ENCODE data around the gene ARF4.

DNA sequence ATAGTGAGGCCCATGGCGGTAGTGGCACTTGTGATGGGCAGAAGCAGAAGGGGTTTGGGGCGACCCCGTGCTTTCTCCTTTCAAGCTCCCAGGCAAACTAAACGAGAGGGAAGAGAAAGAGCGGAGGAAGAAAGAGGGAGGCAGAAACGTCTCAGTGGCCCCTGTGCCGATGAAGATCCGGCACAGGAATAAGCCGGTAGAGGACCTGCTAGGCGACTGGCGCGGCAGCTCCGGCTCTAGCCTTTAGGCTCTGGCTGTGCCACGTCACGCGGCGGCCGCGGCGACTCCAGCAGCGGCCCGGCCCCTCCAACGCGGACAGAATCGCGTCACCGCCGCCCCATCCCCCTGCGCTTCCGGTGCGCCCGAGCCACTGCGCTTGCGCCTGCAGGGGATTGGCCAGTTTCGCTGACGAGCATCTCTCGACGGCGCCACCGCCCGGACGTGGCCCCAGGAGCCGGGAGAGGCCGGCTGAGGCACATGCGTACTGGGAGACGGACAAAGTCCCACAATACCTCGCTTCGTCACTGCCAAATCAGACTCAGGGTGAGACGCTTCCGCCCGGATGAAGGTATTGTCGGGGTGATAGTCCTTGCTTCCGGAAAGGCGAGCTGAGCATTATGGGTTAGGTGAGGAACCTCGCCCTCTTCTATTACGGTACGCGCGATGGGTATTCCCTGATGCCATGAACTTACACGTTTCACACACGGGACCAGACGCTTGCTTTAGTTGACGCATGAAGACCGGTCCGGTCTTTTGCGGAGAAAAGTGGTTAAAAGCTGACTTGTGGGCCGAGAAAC is at the start of gene ARF4:
- TF ChIP-seq CREM (CRISPR knock-in tag; IDR thresholded peaks at IDR 0.05) (peak; percentile 96), ZNF138 (CRISPR knock-in tag; conservative IDR thresholded peaks at IDR 0.05) (no peak), IRF2 (CRISPR knock-in tag; IDR thresholded peaks at IDR 0.05; ENCODE audit: borderline replicate concordance, low read depth) (no peak), FOXJ3 (CRISPR knock-in tag; IDR thresholded peaks at IDR 0.05; ENCODE audit: borderline replicate concordance) (no peak), TEAD4 (CRISPR knock-in tag; IDR thresholded peaks at IDR 0.05) (no peak)
- TF ChIP-seq, protein P1, sequence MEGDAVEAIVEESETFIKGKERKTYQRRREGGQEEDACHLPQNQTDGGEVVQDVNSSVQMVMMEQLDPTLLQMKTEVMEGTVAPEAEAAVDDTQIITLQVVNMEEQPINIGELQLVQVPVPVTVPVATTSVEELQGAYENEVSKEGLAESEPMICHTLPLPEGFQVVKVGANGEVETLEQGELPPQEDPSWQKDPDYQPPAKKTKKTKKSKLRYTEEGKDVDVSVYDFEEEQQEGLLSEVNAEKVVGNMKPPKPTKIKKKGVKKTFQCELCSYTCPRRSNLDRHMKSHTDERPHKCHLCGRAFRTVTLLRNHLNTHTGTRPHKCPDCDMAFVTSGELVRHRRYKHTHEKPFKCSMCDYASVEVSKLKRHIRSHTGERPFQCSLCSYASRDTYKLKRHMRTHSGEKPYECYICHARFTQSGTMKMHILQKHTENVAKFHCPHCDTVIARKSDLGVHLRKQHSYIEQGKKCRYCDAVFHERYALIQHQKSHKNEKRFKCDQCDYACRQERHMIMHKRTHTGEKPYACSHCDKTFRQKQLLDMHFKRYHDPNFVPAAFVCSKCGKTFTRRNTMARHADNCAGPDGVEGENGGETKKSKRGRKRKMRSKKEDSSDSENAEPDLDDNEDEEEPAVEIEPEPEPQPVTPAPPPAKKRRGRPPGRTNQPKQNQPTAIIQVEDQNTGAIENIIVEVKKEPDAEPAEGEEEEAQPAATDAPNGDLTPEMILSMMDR (IDR thresholded peaks at IDR 0.05): no peak
- TF ChIP-seq, protein P2, sequence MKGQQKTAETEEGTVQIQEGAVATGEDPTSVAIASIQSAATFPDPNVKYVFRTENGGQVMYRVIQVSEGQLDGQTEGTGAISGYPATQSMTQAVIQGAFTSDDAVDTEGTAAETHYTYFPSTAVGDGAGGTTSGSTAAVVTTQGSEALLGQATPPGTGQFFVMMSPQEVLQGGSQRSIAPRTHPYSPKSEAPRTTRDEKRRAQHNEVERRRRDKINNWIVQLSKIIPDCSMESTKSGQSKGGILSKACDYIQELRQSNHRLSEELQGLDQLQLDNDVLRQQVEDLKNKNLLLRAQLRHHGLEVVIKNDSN (CRISPR knock-in tag; IDR thresholded peaks at IDR 0.05): no peak
- TF ChIP-seq, protein P3, sequence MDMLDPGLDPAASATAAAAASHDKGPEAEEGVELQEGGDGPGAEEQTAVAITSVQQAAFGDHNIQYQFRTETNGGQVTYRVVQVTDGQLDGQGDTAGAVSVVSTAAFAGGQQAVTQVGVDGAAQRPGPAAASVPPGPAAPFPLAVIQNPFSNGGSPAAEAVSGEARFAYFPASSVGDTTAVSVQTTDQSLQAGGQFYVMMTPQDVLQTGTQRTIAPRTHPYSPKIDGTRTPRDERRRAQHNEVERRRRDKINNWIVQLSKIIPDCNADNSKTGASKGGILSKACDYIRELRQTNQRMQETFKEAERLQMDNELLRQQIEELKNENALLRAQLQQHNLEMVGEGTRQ (CRISPR knock-in tag; IDR thresholded peaks at IDR 0.05): peak; percentile 79
- TF ChIP-seq, protein P4, sequence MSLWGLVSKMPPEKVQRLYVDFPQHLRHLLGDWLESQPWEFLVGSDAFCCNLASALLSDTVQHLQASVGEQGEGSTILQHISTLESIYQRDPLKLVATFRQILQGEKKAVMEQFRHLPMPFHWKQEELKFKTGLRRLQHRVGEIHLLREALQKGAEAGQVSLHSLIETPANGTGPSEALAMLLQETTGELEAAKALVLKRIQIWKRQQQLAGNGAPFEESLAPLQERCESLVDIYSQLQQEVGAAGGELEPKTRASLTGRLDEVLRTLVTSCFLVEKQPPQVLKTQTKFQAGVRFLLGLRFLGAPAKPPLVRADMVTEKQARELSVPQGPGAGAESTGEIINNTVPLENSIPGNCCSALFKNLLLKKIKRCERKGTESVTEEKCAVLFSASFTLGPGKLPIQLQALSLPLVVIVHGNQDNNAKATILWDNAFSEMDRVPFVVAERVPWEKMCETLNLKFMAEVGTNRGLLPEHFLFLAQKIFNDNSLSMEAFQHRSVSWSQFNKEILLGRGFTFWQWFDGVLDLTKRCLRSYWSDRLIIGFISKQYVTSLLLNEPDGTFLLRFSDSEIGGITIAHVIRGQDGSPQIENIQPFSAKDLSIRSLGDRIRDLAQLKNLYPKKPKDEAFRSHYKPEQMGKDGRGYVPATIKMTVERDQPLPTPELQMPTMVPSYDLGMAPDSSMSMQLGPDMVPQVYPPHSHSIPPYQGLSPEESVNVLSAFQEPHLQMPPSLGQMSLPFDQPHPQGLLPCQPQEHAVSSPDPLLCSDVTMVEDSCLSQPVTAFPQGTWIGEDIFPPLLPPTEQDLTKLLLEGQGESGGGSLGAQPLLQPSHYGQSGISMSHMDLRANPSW (CRISPR knock-in tag; conservative IDR thresholded peaks at IDR 0.05; ENCODE audit: low read depth): 0 out of 2 replicates have a peak, but pooled peaks have one; percentile 42

Measured in WTC11 (cell line).